HepG2 (cell line): ENCODE results near the gene CTNNA3. TPM values are rescaled to one million over a fixed set of nuclear protein-coding genes. Genes with fewer than 3 reads are reported as not detected.

Experiments used
- ATAC-seq: fragments of 200-7000 bp; cut with Tn5 transposase; 3 replicates; pipeline ENCODE4 v1.9.1; 2020; ENCODE audit warnings: mild to moderate bottlenecking, moderate library complexity
- BruUV-seq: library from RNA; stranded (reverse); fragments of 400-500 nt; replicated peaks from 2 replicates; lab custom pipeline; 2021; lab: Mats Ljungman, UMichigan
- CTCF ChIA-PET: fragments of 300-600 bp; formaldehyde crosslinking; extraction: SDS; loops from one replicate; lab custom pipeline; 2021; ENCODE audit warnings: low total read pairs, inconsistent platforms, low intra/inter-chr PET ratio; lab: Yijun Ruan, JAX
- POLR2A ChIA-PET: fragments of 350-600 bp; sonication (Branson Sonifier 250); formaldehyde crosslinking; loops from one replicate; lab custom pipeline; 2020; ENCODE audit warnings: antibody characterized with exemption, inconsistent platforms; lab: Yijun Ruan, JAX
- DNase-seq: peaks from one replicate; pipeline ENCODE4 v3.0.0-alpha.2; 2015; ENCODE audit warnings: low spot score
- FAIRE-seq: peaks from 3 replicates; lab custom pipeline; 2011; peaks lifted over from hg19 to GRCh38; lab: Jason Lieb, UNC
- H2AFZ ChIP-seq: one replicate; pipeline ENCODE4 v1.6.1; 2011; ENCODE audit warnings: low read length, inconsistent platforms
- H3K27ac ChIP-seq: fragments of 300-600 bp; 3 replicates; pipeline ENCODE4 v1.8.0; 2011; ENCODE audit warnings: mixed run types, mild to moderate bottlenecking, mixed read lengths, low read length, inconsistent platforms; ENCODE audit not compliant: insufficient read depth; ENCODE audit errors: extremely low read length
- H3K27me3 ChIP-seq, 2 experiments: fragments of 200-600 bp in 1 of 2; 2 replicates in 1 of 2; 3 replicates in 1 of 2; pipeline versions ENCODE4 v1.6.0 to v1.8.0; 2011; ENCODE audit warnings: low read length in 2 of 2, mild to moderate bottlenecking in 2 of 2, moderate library complexity in 2 of 2, inconsistent platforms in 1 of 2; ENCODE audit not compliant: insufficient read depth in 2 of 2, control insufficient read depth in 1 of 2
- H3K36me3 ChIP-seq, 2 experiments: fragments of 200-600 bp in 1 of 2; replicated peaks in 1 of 2; 2 replicates in 1 of 2; 3 replicates in 1 of 2; pipeline versions ENCODE4 v1.5.1 to v1.8.0; 2011; ENCODE audit warnings: low read length in 2 of 2, inconsistent platforms in 1 of 2; ENCODE audit not compliant: insufficient read depth in 2 of 2, control insufficient read depth in 1 of 2
- H3K4me1 ChIP-seq: 2 replicates; pipeline ENCODE4 v1.5.1; 2012; ENCODE audit warnings: low read length, inconsistent platforms; ENCODE audit not compliant: insufficient read depth
- H3K4me2 ChIP-seq: 2 replicates; pipeline ENCODE4 v1.6.0; 2011; ENCODE audit warnings: low read depth, low read length, inconsistent platforms
- H3K4me3 ChIP-seq, 3 experiments: fragments of 200-600 bp in 1 of 3; sonication (generic), shearing (Covaris generic) in 1 of 3; replicated peaks in 1 of 3; 2 replicates each; pipeline ENCODE4 v1.5.1; 2011 to 2016; ENCODE audit warnings: low read length in 3 of 3, inconsistent platforms in 2 of 3, low read depth in 2 of 3, mild to moderate bottlenecking in 2 of 3, control low read depth in 1 of 3, mixed read lengths in 1 of 3; ENCODE audit not compliant: insufficient read depth in 1 of 3
- H3K79me2 ChIP-seq: one replicate; pipeline ENCODE4 v1.6.1; 2011; ENCODE audit warnings: low read length, inconsistent platforms; ENCODE audit not compliant: insufficient read depth
- H3K9ac ChIP-seq: 2 replicates; pipeline ENCODE4 v1.6.0; 2011; ENCODE audit warnings: mild to moderate bottlenecking, low read depth, low read length, inconsistent platforms; ENCODE audit not compliant: insufficient read depth
- H3K9me3 ChIP-seq: 2 replicates; pipeline ENCODE4 v1.5.1; 2012; ENCODE audit warnings: mild to moderate bottlenecking, low read length
- H4K20me1 ChIP-seq: 2 replicates; pipeline ENCODE4 v1.6.0; 2011; ENCODE audit warnings: inconsistent platforms, mild to moderate bottlenecking, low read length, moderate library complexity; ENCODE audit not compliant: insufficient read depth
- ELF4 ChIP-seq: sonication (generic); formaldehyde crosslinking; IDR thresholded peaks from 2 replicates; pipeline ENCODE4 v1.5.0; 2020; ENCODE audit warnings: missing genetic modification reagents, mild to moderate bottlenecking, moderate library complexity, borderline replicate concordance
- HIVEP1 ChIP-seq: sonication (generic); formaldehyde crosslinking; IDR thresholded peaks from 2 replicates; pipeline ENCODE4 v1.4.0; 2020; ENCODE audit warnings: mild to moderate bottlenecking, missing genetic modification reagents
- HNF4G ChIP-seq, 2 experiments: sonication (generic) in 1 of 2; formaldehyde crosslinking in 1 of 2; IDR thresholded peaks; 2 replicates each; pipeline versions ENCODE4 v1.4.0 to v1.6.1; 2011 to 2020; ENCODE audit warnings: borderline replicate concordance in 2 of 2, low read depth in 2 of 2, mild to moderate bottlenecking in 2 of 2, low read length in 1 of 2, missing genetic modification reagents in 1 of 2, moderate library complexity in 1 of 2
- MYNN ChIP-seq: sonication (generic); formaldehyde crosslinking; IDR thresholded peaks from 2 replicates; pipeline ENCODE4 v1.4.0; 2020; ENCODE audit warnings: mild to moderate bottlenecking, low read depth, missing genetic modification reagents
- NPAS2 ChIP-seq: sonication (generic); formaldehyde crosslinking; IDR thresholded peaks from 2 replicates; pipeline ENCODE4 v1.8.0; 2022; ENCODE audit warnings: mild to moderate bottlenecking, missing genetic modification reagents, borderline replicate concordance
- PCBP2 ChIP-seq: fragments of 200-400 bp; formaldehyde crosslinking; optimal IDR thresholded peaks from 2 replicates; pipeline ENCODE3; 2018; ENCODE audit warnings: low read length, low read depth; ENCODE audit not compliant: poor library complexity, severe bottlenecking
- REXO4 ChIP-seq: sonication (generic); formaldehyde crosslinking; IDR thresholded peaks from 2 replicates; pipeline ENCODE4 v1.8.0; 2022; ENCODE audit warnings: missing genetic modification reagents, mild to moderate bottlenecking, borderline replicate concordance
- SNAI1 ChIP-seq: sonication (generic); formaldehyde crosslinking; IDR thresholded peaks from 2 replicates; pipeline ENCODE4 v1.5.0; 2020; ENCODE audit warnings: mild to moderate bottlenecking, missing genetic modification reagents, borderline replicate concordance
- SNAPC2 ChIP-seq: sonication (generic); formaldehyde crosslinking; IDR thresholded peaks from 2 replicates; pipeline ENCODE4 v1.8.1; 2022; ENCODE audit warnings: mild to moderate bottlenecking, missing genetic modification reagents
- SP140L ChIP-seq: sonication (generic); formaldehyde crosslinking; IDR thresholded peaks from 2 replicates; pipeline ENCODE4 v1.4.0; 2020; ENCODE audit warnings: missing genetic modification reagents, borderline replicate concordance
- ZBTB1 ChIP-seq: sonication (generic); formaldehyde crosslinking; IDR thresholded peaks from 2 replicates; pipeline ENCODE4 v1.4.0; 2020; ENCODE audit warnings: missing genetic modification reagents, borderline replicate concordance
- ZNF138 ChIP-seq: sonication (generic); formaldehyde crosslinking; IDR thresholded peaks from 2 replicates; pipeline ENCODE4 v1.5.0; 2020; ENCODE audit warnings: mild to moderate bottlenecking, low read depth, missing genetic modification reagents
- ZNF333 ChIP-seq: sonication (generic); formaldehyde crosslinking; IDR thresholded peaks from 2 replicates; pipeline ENCODE4 v1.4.0; 2020; ENCODE audit warnings: mild to moderate bottlenecking, missing genetic modification reagents, borderline replicate concordance
- ZNF720 ChIP-seq: sonication (generic); formaldehyde crosslinking; IDR thresholded peaks from 2 replicates; pipeline ENCODE4 v1.4.0; 2020; ENCODE audit warnings: missing genetic modification reagents
- ZNF790 ChIP-seq: sonication (generic); formaldehyde crosslinking; IDR thresholded peaks from 2 replicates; pipeline ENCODE4 v1.8.0; 2022; ENCODE audit warnings: missing genetic modification reagents, mild to moderate bottlenecking, borderline replicate concordance
- in situ Hi-C: cut with HindIII; loops from 2 replicates; pipeline ENCODE4 v1.10.0; 2017; ENCODE audit warnings: low pct_unique_long_range_greater_than_20kb; ENCODE audit not compliant: extremely low pct_ligation_motif_present
- intact Hi-C: fragments of 100-400 bp; cut with micrococcal nuclease; formaldehyde crosslinking; loops from one replicate; pipeline ENCODE4 v1.10.0; 2022; ENCODE audit not compliant: unreplicated experiment
- polyA plus RNA-seq, 8 experiments: library from polyadenylated mRNA; depleted of rRNA in 3 of 8; stranded (reverse) in 7 of 8; unstranded in 1 of 8; fragments of >200 nt; fragmentation: Illumina TruSeq in 4 of 8; extraction: Trizol in 4 of 8; gene quantifications; 2 replicates each; pipeline versions ENCODE4 v1.2.1 to v1.2.3, GENCODE V29; 2011 to 2016; ENCODE audit warnings: low read depth in 4 of 8, missing spikeins in 1 of 8, mixed read lengths in 1 of 8; ENCODE audit not compliant: insufficient read depth in 1 of 8
- total RNA-seq, 5 experiments: library from RNA; depleted of rRNA; stranded (reverse); fragments of >200 nt; fragmentation: Illumina TruSeq; extraction: Trizol; gene quantifications; 2 replicates each; pipeline ENCODE4 v1.2.3, GENCODE V29; 2016; ENCODE audit warnings: low read depth in 1 of 5
- TF ChIP-seq, protein P1 (sequence below): sonication (generic); formaldehyde crosslinking; IDR thresholded peaks from 2 replicates; pipeline ENCODE4 v1.4.0; 2020; ENCODE audit warnings: mild to moderate bottlenecking, missing genetic modification reagents
- TF ChIP-seq, protein P2 (sequence below): sonication (generic); formaldehyde crosslinking; IDR thresholded peaks from 2 replicates; pipeline ENCODE4 v1.5.1; 2020; ENCODE audit warnings: mild to moderate bottlenecking, moderate library complexity, missing genetic modification reagents
- TF ChIP-seq, protein P3 (sequence below): IDR thresholded peaks from 2 replicates; pipeline ENCODE4 v1.6.1; 2016; ENCODE audit warnings: low read depth, control low read depth

CTNNA3 gene
- total and polyA plus RNA-seq, 2 of the 13 experiments (the other 11 are each of a cell fraction or from before 2014, with no cell fraction given) = not detected

DNA sequence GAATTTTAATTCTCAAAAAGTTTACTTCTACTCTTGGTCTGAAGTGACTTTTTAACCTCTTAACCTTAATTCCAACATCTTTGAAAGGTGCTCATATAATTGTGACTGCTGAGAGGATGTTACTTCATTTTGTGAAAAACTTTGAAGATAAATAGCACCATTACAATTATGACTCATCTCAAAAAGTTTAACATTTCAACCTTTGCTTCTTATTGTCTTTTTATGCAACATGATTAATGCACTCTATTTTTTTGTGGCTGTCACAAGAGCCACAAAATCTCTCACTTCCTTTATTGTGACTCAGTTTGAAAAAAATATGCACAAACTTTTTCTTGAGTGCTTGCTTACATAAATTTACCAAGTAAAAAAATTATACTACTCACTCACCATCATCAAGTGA lies 387.1 kb downstream of the CTNNA3 start:
- no peaks in the 10 kb centered on the region for H3K9me3 ChIP-seq
- no peaks in the 10 kb centered on the region for H3K79me2 ChIP-seq
- H3K27ac ChIP-seq = no peak overlapping the region
- ATAC-seq = no peak
- H3K36me3 ChIP-seq = no peaks in the 10 kb centered on the region
- BruUV-seq = no TSS peak
- H3K4me2 ChIP-seq = no peak overlapping the region
- intact Hi-C loops = no loop called here
- FAIRE-seq = no peak
- no peak for DNase-seq
- TF ChIP-seq, protein P1, sequence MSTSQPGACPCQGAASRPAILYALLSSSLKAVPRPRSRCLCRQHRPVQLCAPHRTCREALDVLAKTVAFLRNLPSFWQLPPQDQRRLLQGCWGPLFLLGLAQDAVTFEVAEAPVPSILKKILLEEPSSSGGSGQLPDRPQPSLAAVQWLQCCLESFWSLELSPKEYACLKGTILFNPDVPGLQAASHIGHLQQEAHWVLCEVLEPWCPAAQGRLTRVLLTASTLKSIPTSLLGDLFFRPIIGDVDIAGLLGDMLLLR (CRISPR knock-in tag) = no peak
- TF ChIP-seq NPAS2 (CRISPR knock-in tag) (no peak), ZNF790 (CRISPR knock-in tag) (no peak), HIVEP1 (CRISPR knock-in tag) (no peak), MYNN (CRISPR knock-in tag) (no peak), ZNF138 (CRISPR knock-in tag) (no peak), ZNF333 (CRISPR knock-in tag) (no peak), SNAPC2 (no peak), REXO4 (CRISPR knock-in tag) (no peak), ZNF720 (no peak), ELF4 (CRISPR knock-in tag) (no peak), HNF4G (IDR thresholded peaks at IDR 0.05; ENCODE audit: borderline replicate concordance, low read depth, low read length) (no peak), HNF4G (CRISPR knock-in tag; IDR thresholded peaks at IDR 0.05; ENCODE audit: borderline replicate concordance, low read depth) (no peak), ZBTB1 (CRISPR knock-in tag) (no peak), SP140L (no peak), PCBP2 (no peak), SNAI1 (CRISPR knock-in tag) (no peak)
- TF ChIP-seq, protein P2, sequence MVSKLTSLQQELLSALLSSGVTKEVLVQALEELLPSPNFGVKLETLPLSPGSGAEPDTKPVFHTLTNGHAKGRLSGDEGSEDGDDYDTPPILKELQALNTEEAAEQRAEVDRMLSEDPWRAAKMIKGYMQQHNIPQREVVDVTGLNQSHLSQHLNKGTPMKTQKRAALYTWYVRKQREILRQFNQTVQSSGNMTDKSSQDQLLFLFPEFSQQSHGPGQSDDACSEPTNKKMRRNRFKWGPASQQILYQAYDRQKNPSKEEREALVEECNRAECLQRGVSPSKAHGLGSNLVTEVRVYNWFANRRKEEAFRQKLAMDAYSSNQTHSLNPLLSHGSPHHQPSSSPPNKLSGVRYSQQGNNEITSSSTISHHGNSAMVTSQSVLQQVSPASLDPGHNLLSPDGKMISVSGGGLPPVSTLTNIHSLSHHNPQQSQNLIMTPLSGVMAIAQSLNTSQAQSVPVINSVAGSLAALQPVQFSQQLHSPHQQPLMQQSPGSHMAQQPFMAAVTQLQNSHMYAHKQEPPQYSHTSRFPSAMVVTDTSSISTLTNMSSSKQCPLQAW = no peak
- TF ChIP-seq, protein P3, sequence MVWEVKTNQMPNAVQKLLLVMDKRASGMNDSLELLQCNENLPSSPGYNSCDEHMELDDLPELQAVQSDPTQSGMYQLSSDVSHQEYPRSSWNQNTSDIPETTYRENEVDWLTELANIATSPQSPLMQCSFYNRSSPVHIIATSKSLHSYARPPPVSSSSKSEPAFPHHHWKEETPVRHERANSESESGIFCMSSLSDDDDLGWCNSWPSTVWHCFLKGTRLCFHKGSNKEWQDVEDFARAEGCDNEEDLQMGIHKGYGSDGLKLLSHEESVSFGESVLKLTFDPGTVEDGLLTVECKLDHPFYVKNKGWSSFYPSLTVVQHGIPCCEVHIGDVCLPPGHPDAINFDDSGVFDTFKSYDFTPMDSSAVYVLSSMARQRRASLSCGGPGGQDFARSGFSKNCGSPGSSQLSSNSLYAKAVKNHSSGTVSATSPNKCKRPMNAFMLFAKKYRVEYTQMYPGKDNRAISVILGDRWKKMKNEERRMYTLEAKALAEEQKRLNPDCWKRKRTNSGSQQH (CRISPR knock-in tag) = no peak
- H4K20me1 ChIP-seq = no peaks in the 10 kb centered on the region
- no peaks in the 10 kb centered on the region for H3K27me3 ChIP-seq
- H3K9ac ChIP-seq = no peak overlapping the region
- ChIA-PET POLR2A (no interaction called here), CTCF (no interaction called here)
- in situ Hi-C loops = no loop called here
- H3K4me1 ChIP-seq = no peaks in the 10 kb centered on the region
- H3K4me3 ChIP-seq = no peak overlapping the region
- no peak overlapping the region for H2AFZ ChIP-seq
